RWPE1 (cell line): ENCODE measurements around the gene IGFALS.

ENCODE experiments used
- CTCF ChIA-PET: fragments of 350-600 bp; sonication (Branson Sonifier 250); formaldehyde crosslinking; extraction: SDS; loops from one replicate; lab custom pipeline; 2021; lab: Yijun Ruan, JAX
- POLR2A ChIA-PET: fragments of 400-600 bp; formaldehyde crosslinking; extraction: SDS; loops from one replicate; lab custom pipeline; 2020; ENCODE audit warnings: antibody characterized with exemption; ENCODE audit not compliant: low non-redundant PET; lab: Yijun Ruan, JAX
- DNase-seq: peaks from one replicate; pipeline ENCODE4 v3.0.0; 2012; ENCODE audit warnings: low spot score
- H3K27ac ChIP-seq: fragments of 450-650 bp; 2 replicates; pipeline ENCODE4 v1.5.1; 2017
- CTCF ChIP-seq: fragments of 450-650 bp; conservative IDR thresholded peaks from 2 replicates; pipeline ENCODE4 v1.5.1; 2017; ENCODE audit warnings: low read depth, mild to moderate bottlenecking

Gene IGFALS

GRCh38 chr16:1759511-1759910 lies 34.0 kb downstream of the IGFALS start:
- DNase-seq, result no peak
- ChIA-PET CTCF (interaction anchor here (0.5 kb wide), 1 partner anchor 412 kb away, joined by 3 read pairs; no protein-coding TSS in a partner anchor), POLR2A (no interaction called here)
- 0 out of 2 replicates have a peak overlapping the region, but pooled peaks have one; percentile 18 for H3K27ac ChIP-seq
- TF ChIP-seq CTCF, result no peak

- TF ChIP-seq CTCF, result no peak
- no peak overlapping the region for H3K27ac ChIP-seq
- no peak for DNase-seq
- ChIA-PET CTCF (interaction anchor here (0.6 kb wide), 1 partner anchor 437 kb away, joined by 3 read pairs; no protein-coding TSS in a partner anchor), POLR2A (no interaction called here)
Observed at GRCh38 chr16:1758923-1759322, 34.6 kb downstream of the IGFALS start.

- DNase-seq, result no peak
- ChIA-PET POLR2A (no interaction called here), CTCF (no interaction called here)
- TF ChIP-seq CTCF, result no peak
- H3K27ac ChIP-seq, result no peak overlapping the region
Observed at GRCh38 chr16:1757714-1758461, 35.6 kb downstream of the IGFALS start.

GRCh38 chr16:1754204-1754603 lies 39.3 kb downstream of the IGFALS start:
- peak overlapping the region; percentile 75 for H3K27ac ChIP-seq
- POLR2A ChIA-PET, result no interaction called here
- CTCF ChIA-PET, result interaction anchor here (0.6 to 1.1 kb wide), 2 partner anchors 9 to 16 kb away, joined by 3 read pairs; no protein-coding TSS in a partner anchor
- TF ChIP-seq CTCF, result no peak
- DNase-seq, result no peak

GRCh38 chr16:1752853-1753252 lies 40.7 kb downstream of the IGFALS start:
- ChIA-PET POLR2A (no interaction called here), CTCF (no interaction called here)
- no peak for DNase-seq
- no peak for TF ChIP-seq CTCF
- no peak overlapping the region for H3K27ac ChIP-seq

GRCh38 chr16:1751946-1752345 lies 41.6 kb downstream of the IGFALS start:
- no peak for DNase-seq
- no peak overlapping the region for H3K27ac ChIP-seq
- ChIA-PET POLR2A (no interaction called here), CTCF (interaction anchor here (1.3 kb wide), 1 partner anchor 388 kb away, joined by 3 read pairs; no protein-coding TSS in a partner anchor)
- TF ChIP-seq CTCF, result no peak
